Stimulated activated CD4-positive, alpha-beta T cell treated with anti-CD3 and anti-CD28 coated beads, Interleukin-12 subunit alpha, Interleukin-12 subunit beta, amount 100 ng/mL, for 4 hours (primary cell): ENCODE results near the gene LYSET.
"Not testable (repeated sequence)": the region's sequence is repeated elsewhere in the genome, so short reads cannot be mapped to it uniquely, and the experiment has no call there.

Experiments used
- DNase-seq: peaks from one replicate; pipeline ENCODE4 v3.0.0-alpha.2; 2020

The LYSET gene

DNA sequence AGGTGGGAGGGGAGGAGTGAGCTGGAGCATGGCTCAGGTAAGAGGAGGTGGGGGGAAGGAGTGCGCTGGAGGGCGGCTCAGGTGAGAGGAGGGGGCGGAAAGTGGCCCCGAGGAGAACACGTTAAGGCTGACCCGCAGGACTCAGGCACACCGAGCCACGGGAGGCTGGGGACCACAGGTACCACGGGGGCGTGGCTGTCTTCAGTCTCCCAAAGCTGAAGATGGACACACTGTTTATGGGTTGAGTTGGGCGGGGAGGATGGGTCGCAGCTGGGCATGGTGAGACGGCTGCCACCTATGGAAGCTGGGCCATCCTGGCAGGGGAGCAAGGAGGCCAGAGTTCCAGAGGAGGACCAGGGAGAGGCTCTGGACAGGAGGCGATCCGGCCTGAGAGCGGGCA, 45.4 kb downstream of the LYSET start:
- DNase-seq: no peak

DNA sequence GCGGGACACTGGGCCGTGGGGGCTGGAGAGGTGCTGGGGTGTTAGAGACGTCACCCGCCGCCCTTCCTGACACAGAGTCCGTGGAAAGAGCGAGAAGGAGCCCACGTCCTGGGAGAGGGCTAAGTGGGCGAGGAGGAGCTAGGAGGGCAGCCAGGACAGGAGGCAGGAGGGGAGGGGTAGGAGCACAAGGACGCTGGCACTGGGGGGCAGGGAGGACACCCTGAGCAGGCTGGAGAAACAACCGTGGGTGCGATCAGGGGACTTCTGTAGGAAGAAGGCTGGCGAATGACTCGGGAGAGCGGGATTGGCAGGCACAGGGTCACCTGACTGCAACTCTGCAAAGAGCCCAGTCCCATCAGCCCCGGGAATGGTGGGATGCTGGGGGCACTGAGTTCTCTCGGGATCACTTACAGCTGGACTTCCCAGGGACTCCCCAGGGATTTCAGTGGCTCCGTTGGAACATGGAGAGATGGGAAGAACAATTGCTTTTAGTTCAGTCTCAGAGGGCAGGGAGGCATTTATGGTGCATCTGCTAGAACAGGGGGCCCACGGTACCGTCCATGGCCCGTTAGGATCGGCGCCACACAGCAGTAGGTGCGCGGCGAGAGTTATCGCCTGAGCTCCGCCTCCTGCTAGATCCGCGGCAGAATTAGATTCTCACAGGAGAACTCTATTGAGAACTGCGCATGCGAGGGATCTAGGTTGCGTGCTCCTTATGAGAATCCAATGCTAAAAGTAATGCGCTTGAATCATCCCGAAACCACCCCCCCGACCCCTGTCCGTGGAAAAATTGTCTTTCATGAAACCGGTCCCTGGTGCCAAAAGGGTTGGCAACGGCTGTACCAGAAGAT, 46.2 kb downstream of the LYSET start:
- no peak for DNase-seq

DNA sequence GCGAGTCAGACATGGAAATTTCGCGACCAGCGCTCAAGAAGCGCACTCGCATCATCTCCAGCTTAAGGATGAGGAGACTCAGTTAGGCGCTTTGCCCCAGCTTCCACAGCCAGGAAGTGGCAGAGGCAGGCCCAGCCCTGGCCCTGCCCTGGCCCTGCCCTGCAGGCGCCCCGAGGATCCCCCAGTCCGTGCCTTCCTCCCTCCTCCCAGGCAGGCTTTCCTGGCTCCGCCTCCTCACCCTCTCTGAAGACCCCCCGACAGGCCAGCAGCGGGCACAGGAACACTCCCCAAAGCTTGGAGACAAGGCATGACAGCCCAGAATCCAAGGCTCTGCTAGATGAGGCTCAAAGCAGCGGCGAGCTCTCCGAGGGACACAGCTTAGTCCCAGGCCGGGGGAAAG, 47.0 kb downstream of the LYSET start:
- DNase-seq: no peak

DNA sequence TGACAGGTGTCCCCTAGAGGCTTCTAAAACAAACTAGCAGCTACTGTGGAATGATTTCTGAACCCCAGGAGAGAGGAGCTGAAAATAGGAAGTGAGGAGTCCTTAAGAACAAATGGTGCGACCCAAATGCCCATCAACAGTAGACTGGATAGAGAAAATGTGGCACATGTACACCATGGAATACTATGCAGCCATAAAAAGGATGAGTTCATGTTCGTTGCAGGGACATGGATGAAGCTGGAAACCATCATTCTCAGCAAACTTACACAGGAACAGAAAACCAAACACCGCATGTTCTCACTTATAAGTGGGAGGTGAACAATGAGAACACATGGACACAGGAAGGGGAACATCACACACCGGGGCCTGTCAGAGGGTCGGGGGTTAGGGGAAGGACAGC, 48.0 kb downstream of the LYSET start:
- DNase-seq: not testable (repeated sequence)

DNA sequence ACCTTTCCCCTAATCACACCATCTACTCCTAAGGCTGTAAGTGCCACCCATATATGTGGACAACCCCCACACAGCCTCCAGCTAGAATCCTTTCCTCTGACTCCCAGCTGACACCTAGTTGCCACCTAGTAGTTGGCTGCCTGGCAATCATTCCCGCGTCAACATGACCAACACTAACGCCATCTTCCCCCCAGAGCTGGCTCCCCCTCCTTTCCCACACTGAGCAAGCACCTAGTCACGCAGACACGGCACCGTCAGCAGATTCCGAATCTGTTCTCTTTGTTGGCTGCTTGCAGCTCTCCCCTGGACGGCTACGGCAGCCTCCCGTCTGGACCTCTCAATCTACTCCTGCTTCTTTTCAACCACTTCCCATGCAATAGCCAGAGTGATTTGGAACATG, 49.7 kb downstream of the LYSET start:
- no peak for DNase-seq
